ENCODE data around the gene PID1.

DNA sequence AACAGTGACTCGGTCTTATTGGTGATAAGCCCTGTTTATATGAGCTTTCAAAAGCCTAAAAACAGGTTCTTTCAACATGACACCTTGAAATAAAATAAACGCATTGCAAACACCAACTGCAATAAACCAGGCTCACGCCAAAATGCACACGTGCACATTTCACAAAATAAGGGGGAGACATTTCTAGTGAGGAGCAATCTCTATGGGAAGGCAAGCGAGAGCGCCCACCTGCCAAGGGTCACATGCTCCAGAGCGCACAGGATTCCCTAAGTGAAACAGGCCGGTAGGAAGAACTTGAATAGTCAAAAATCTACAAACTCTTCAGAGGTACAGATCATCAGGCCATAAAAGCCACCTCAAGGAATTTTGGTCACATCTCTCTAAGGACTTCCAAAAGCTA, 1.9 kb downstream of the PID1 start:
- TF ChIP-seq, protein P1, sequence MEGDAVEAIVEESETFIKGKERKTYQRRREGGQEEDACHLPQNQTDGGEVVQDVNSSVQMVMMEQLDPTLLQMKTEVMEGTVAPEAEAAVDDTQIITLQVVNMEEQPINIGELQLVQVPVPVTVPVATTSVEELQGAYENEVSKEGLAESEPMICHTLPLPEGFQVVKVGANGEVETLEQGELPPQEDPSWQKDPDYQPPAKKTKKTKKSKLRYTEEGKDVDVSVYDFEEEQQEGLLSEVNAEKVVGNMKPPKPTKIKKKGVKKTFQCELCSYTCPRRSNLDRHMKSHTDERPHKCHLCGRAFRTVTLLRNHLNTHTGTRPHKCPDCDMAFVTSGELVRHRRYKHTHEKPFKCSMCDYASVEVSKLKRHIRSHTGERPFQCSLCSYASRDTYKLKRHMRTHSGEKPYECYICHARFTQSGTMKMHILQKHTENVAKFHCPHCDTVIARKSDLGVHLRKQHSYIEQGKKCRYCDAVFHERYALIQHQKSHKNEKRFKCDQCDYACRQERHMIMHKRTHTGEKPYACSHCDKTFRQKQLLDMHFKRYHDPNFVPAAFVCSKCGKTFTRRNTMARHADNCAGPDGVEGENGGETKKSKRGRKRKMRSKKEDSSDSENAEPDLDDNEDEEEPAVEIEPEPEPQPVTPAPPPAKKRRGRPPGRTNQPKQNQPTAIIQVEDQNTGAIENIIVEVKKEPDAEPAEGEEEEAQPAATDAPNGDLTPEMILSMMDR (IDR thresholded peaks at IDR 0.05), result no peak
- TF ChIP-seq POLR2A (IDR thresholded peaks at IDR 0.05), result no peak
